CD14-positive monocyte (primary cell): Measurements from ENCODE around the gene LAMTOR4. TPM values are rescaled to one million over a fixed set of nuclear protein-coding genes. Genes with fewer than 3 reads are reported as not detected.

Experiments
- DNase-seq, 3 donors: peaks; one replicate each; pipeline ENCODE4 v3.0.0-alpha.2; 2011 to 2022
- H2AFZ ChIP-seq: 2 replicates; pipeline ENCODE4 v1.6.0; 2012; ENCODE audit warnings: mild to moderate bottlenecking, low read depth, low read length, inconsistent platforms; ENCODE audit not compliant: insufficient read depth, poor library complexity, severe bottlenecking
- H3K27ac ChIP-seq, 2 donors: 1 replicate in 1 of 2; 2 replicates in 1 of 2; pipeline ENCODE4 v1.5.1; 2012 to 2013; ENCODE audit warnings: low read length in 2 of 2, control low read depth in 1 of 2, inconsistent platforms in 1 of 2, low read depth in 1 of 2, mild to moderate bottlenecking in 1 of 2
- H3K27me3 ChIP-seq, 2 donors: one replicate each; pipeline versions ENCODE4 v1.6.0 to v1.6.1; 2011 to 2013; ENCODE audit warnings: low read length in 2 of 2; ENCODE audit not compliant: control insufficient read depth in 2 of 2, insufficient read depth in 2 of 2
- H3K36me3 ChIP-seq, 2 donors: replicated peaks in 1 of 2; 1 replicate in 1 of 2; 2 replicates in 1 of 2; pipeline versions ENCODE4 v1.5.1 to v1.6.1; 2012 to 2013; ENCODE audit warnings: low read length in 2 of 2, control low read depth in 1 of 2, inconsistent platforms in 1 of 2, mild to moderate bottlenecking in 1 of 2; ENCODE audit not compliant: insufficient read depth in 2 of 2, control insufficient read depth in 1 of 2
- H3K4me1 ChIP-seq, 2 donors: 1 replicate in 1 of 2; 2 replicates in 1 of 2; pipeline versions ENCODE4 v1.5.1 to v1.6.1; 2012 to 2013; ENCODE audit warnings: low read length in 2 of 2, control low read depth in 1 of 2, inconsistent platforms in 1 of 2, mild to moderate bottlenecking in 1 of 2, moderate library complexity in 1 of 2; ENCODE audit not compliant: insufficient read depth in 2 of 2, control insufficient read depth in 1 of 2
- H3K4me2 ChIP-seq: replicated peaks from 2 replicates; pipeline ENCODE3; 2012; ENCODE audit warnings: low read length, moderate library complexity, mild to moderate bottlenecking; ENCODE audit not compliant: poor library complexity, severe bottlenecking; ENCODE audit errors: extremely low read depth
- H3K4me3 ChIP-seq, 3 experiments: fragments of 200-600 bp in 1 of 3; sonication (generic) in 1 of 3; replicated peaks in 1 of 3; 1 replicate in 2 of 3; 2 replicates in 1 of 3; pipeline ENCODE4 v1.5.1; 2011 to 2013; ENCODE audit warnings: low read length in 3 of 3, mild to moderate bottlenecking in 3 of 3, control low read depth in 2 of 3, low read depth in 2 of 3, inconsistent platforms in 1 of 3, moderate library complexity in 1 of 3
- H3K79me2 ChIP-seq: 2 replicates; pipeline ENCODE4 v1.6.0; 2012; ENCODE audit warnings: mild to moderate bottlenecking, control low read depth, inconsistent platforms, low read length, moderate library complexity; ENCODE audit not compliant: insufficient read depth
- H3K9ac ChIP-seq: 2 replicates; pipeline ENCODE4 v1.6.0; 2017; ENCODE audit warnings: low read length, mild to moderate bottlenecking; ENCODE audit not compliant: insufficient read depth, poor library complexity, severe bottlenecking
- H3K9me3 ChIP-seq, 2 donors: replicated peaks in 1 of 2; 1 replicate in 1 of 2; 2 replicates in 1 of 2; pipeline versions ENCODE4 v1.5.1 to v1.6.1; 2012 to 2013; ENCODE audit warnings: low read length in 2 of 2, control low read depth in 1 of 2; ENCODE audit not compliant: control insufficient read depth in 1 of 2, insufficient read depth in 1 of 2
- H4K20me1 ChIP-seq: 2 replicates; pipeline ENCODE4 v1.6.0; 2012; ENCODE audit warnings: mild to moderate bottlenecking, low read length, control low read depth, moderate library complexity; ENCODE audit not compliant: insufficient read depth
- H3K27ac Mint-ChIP-seq, 7 donors: one replicate each; pipeline ENCODE4 v1.8.0; 2020; ENCODE audit warnings: mild to moderate bottlenecking in 7 of 7, mixed read lengths in 7 of 7, moderate library complexity in 6 of 7, inconsistent platforms in 2 of 7
- H3K27me3 Mint-ChIP-seq, 3 donors: one replicate each; pipeline ENCODE4 v1.8.0; 2021 to 2022; ENCODE audit warnings: low read depth in 3 of 3, mild to moderate bottlenecking in 3 of 3, mixed read lengths in 3 of 3, moderate library complexity in 3 of 3, inconsistent platforms in 1 of 3
- H3K36me3 Mint-ChIP-seq, 2 donors: one replicate each; pipeline ENCODE4 v1.8.0; 2020; ENCODE audit warnings: mixed read lengths in 2 of 2, inconsistent platforms in 1 of 2, mild to moderate bottlenecking in 1 of 2
- H3K4me1 Mint-ChIP-seq: one replicate; pipeline ENCODE4 v1.8.0; 2020; ENCODE audit warnings: mild to moderate bottlenecking, mixed read lengths
- H3K4me3 Mint-ChIP-seq, 2 donors: one replicate each; pipeline ENCODE4 v1.8.0; 2020; ENCODE audit warnings: mild to moderate bottlenecking in 2 of 2, mixed read lengths in 2 of 2, moderate library complexity in 1 of 2
- H3K9me3 Mint-ChIP-seq, 7 donors: one replicate each; pipeline ENCODE4 v1.8.0; 2020 to 2022; ENCODE audit warnings: mixed read lengths in 7 of 7, mild to moderate bottlenecking in 6 of 7, moderate library complexity in 6 of 7, inconsistent platforms in 2 of 7
- CTCF ChIP-seq: fragments of 200-600 bp; IDR thresholded peaks from one replicate; pipeline ENCODE4 v1.8.0; 2022; ENCODE audit warnings: antibody characterized with exemption, mild to moderate bottlenecking
- WGBS: methylation state at CpG from one replicate; pipeline ENCODE4 v1.1.5; 2013; ENCODE audit warnings: missing lambda C conversion rate; ENCODE audit not compliant: insufficient coverage; 5-methylcytosine and 5-hydroxymethylcytosine counted together
- intact Hi-C, 2 donors: fragments of 100-400 bp; cut with micrococcal nuclease; formaldehyde crosslinking; loops; one replicate each; pipeline versions ENCODE4 v1.15.0 to v1.15.1; 2023
- polyA plus RNA-seq, 3 donors: library from polyadenylated mRNA; depleted of rRNA in 1 of 3; unstranded in 2 of 3; stranded (reverse) in 1 of 3; fragments of 300-500 nt in 2 of 3; fragments of >200 nt in 1 of 3; fragmentation: Illumina TruSeq in 2 of 3; gene quantifications; 1 replicate in 2 of 3; 2 replicates in 1 of 3; pipeline ENCODE4 v1.2.3, GENCODE V29; 2012 to 2021

LAMTOR4 gene
- polyA plus RNA-seq, 3 donors: 533 to 754 (median 621) TPM

DNA sequence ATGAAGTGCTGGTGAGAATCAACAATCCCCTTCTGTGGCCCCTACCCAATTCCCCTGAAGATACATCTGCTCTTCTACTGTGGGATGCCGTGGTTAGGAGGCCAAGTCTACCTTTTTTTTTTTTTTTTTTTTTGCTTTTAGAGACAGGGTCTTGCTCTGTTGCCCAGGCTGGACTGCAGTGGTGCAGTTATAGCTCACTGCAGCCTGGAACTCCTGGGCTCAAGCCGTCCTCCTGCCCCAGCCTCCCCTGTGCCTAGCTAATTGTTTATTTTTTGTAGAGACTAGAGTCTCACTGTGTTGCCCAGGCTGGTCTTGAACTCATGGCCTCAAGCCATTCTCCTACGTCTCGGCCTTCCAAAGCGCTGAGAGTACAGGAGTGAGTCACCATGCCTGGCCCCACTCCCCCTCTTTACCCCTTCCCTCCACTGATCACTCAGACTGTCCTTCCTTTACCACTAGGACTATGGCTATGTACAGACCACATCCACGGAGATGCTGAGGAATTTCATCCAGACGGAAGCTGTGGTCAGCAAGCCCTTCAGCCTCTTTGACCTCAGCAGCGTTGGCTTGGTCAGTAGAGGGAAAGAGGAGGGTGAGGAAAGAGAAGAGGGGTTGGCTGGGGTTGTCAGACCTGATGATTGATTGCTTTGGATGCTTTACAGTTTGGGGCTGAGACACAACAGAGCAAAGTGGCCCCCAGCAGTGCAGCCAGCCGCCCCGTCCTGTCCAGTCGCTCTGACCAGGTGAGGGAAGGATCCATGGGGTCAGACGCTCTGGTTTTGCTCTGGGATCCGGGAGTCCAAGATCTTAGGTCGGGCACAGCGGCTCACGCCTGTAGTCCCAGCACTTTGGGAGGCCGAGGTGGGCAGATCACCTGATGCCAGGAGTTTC is 45.5 kb upstream of the LAMTOR4 start:
- H3K4me1 Mint-ChIP-seq: peaks cover 26% of the 10 kb centered on the region
- Histone ChIP-seq H3K4me2 (no peak overlapping the region), H3K9me3 (no peaks in the 10 kb centered on the region), H4K20me1 (no peaks in the 10 kb centered on the region), H3K4me3 (no peak overlapping the region), H2AFZ (no peak overlapping the region), H3K27me3 (no peaks in the 10 kb centered on the region), H3K9ac (no peak overlapping the region), H3K27ac (peak overlapping the region in 1 of 2 donors; percentile 86), H3K36me3 (peaks cover 50 to 63% of the 10 kb centered on the region in 2 donors), H3K4me1 (peaks cover 22 to 27% of the 10 kb centered on the region in 2 donors), H3K79me2 (peaks cover 38% of the 10 kb centered on the region)
- intact Hi-C loops: no loop called here
- peaks cover 0 to 3% (median 2%) of the 10 kb centered on the region in 3 donors for H3K27me3 Mint-ChIP-seq
- peaks cover 48 to 65% of the 10 kb centered on the region in 2 donors for H3K36me3 Mint-ChIP-seq
- no peak overlapping the region for H3K4me3 Mint-ChIP-seq
- peak overlapping the region in 2 of 7 donors; percentile 10 to 96 for H3K27ac Mint-ChIP-seq
- 100% methylated on average over 6 of the region's 17 CpGs for WGBS
- H3K9me3 Mint-ChIP-seq: no peaks in the 10 kb centered on the region
- no peak for TF ChIP-seq CTCF
- no peak for DNase-seq

DNA sequence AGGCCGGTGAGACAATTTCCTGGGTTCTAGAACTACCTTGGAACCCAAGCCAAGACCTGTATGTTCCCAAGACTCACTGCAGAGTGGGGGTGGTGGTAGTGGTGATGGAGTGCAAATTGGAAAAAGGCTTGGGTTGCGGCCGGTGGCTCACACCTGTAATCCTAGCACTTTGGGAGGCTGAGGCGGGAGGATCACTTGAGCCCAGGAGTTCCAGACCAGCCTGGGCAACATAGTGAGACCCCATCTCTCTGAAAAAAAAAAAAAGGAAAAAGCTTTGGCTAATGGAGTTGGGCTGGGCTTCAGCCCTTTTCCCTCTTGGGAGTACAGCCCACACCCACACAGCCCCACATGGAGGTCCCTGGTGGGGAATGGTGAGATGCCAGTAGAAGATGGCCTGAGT is 43.2 kb upstream of the LAMTOR4 start:
- H3K4me2 ChIP-seq: no peak overlapping the region
- H3K9me3 ChIP-seq: no peaks in the 10 kb centered on the region
- 93% methylated on average over 2 of the region's 4 CpGs for WGBS
- Mint-ChIP-seq H3K36me3 (peaks cover 44 to 74% of the 10 kb centered on the region in 2 donors), H3K4me3 (no peak overlapping the region), H3K9me3 (no peaks in the 10 kb centered on the region), H3K27me3 (peaks cover 0 to 3% (median 2%) of the 10 kb centered on the region in 3 donors), H3K4me1 (peaks cover 12% of the 10 kb centered on the region), H3K27ac (no peak overlapping the region)
- peaks cover 13 to 17% of the 10 kb centered on the region in 2 donors for H3K4me1 ChIP-seq
- H2AFZ ChIP-seq: no peak overlapping the region
- no peaks in the 10 kb centered on the region for H4K20me1 ChIP-seq
- H3K4me3 ChIP-seq: no peak overlapping the region
- no peak for DNase-seq
- TF ChIP-seq CTCF: no peak
- H3K9ac ChIP-seq: no peak overlapping the region
- intact Hi-C loops: no loop called here
- H3K36me3 ChIP-seq: peaks cover 46 to 71% of the 10 kb centered on the region in 2 donors
- no peak overlapping the region for H3K27ac ChIP-seq
- no peaks in the 10 kb centered on the region for H3K27me3 ChIP-seq
- peaks cover 15% of the 10 kb centered on the region for H3K79me2 ChIP-seq
